ENCODE measurements around the gene ANXA2.

The ANXA2 gene

DNA sequence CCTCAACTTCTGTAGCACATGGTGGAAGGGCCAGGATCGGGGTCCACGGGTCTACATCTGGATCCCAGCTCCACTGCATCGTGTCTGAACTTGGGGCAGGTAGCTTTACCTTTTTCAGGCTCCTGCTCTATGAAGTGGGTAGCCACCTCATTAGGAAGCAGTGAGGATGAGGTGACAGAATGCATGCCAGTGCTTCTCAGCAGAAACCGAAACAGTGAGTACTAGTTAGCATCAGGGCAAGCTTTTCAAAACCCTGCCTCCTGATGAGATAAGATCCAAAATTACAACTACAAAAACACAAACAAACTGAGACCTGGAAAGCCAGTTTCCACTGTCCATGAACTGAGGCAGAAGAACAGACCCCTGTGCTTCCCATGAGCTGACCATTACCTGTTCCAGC lies 77.4 kb downstream of the ANXA2 start:
- Histone ChIP-seq H2BK15ac (replicated peaks; ENCODE audit: low read depth) (no peak overlapping the region), H4K5ac (ENCODE audit: low read length) (no peak overlapping the region), H3K27ac (ENCODE audit: low read depth, low read length) (no peak overlapping the region), H3K18ac (ENCODE audit: low read length) (no peak overlapping the region), H2BK120ac (ENCODE audit: low read depth, low read length) (no peak overlapping the region), H3K23ac (ENCODE audit: low read length) (no peak overlapping the region), H2BK5ac (ENCODE audit: low read length) (no peak overlapping the region), H4K8ac (ENCODE audit: low read depth, low read length) (no peak overlapping the region), H3K56ac (ENCODE audit: low read length) (no peak overlapping the region), H3K27me3 (ENCODE audit: insufficient read depth, low read length, poor library complexity) (no peaks in the 10 kb centered on the region), H3K4me3 (ENCODE audit: low read length) (no peak overlapping the region), H3K36me3 (ENCODE audit: control insufficient read depth, insufficient read depth, low read length) (no peaks in the 10 kb centered on the region), H2AK5ac (ENCODE audit: low read length) (no peak overlapping the region), H3K4me1 (ENCODE audit: control insufficient read depth, low read depth, low read length) (no peaks in the 10 kb centered on the region), H3K4me2 (ENCODE audit: low read length) (no peak overlapping the region), H3K79me1 (ENCODE audit: low read length) (no peaks in the 10 kb centered on the region), H3K9ac (ENCODE audit: low read length) (no peak overlapping the region), H3K4ac (ENCODE audit: low read depth, low read length) (no peak overlapping the region), H3K79me2 (ENCODE audit: control insufficient read depth, insufficient read depth, low read length) (no peaks in the 10 kb centered on the region)
- no peak for DNase-seq
- WGBS (ENCODE audit: extremely low coverage, insufficient coverage, low lambda C conversion rate) = no CpG with 5 or more reads among the region's 4 CpGs

DNA sequence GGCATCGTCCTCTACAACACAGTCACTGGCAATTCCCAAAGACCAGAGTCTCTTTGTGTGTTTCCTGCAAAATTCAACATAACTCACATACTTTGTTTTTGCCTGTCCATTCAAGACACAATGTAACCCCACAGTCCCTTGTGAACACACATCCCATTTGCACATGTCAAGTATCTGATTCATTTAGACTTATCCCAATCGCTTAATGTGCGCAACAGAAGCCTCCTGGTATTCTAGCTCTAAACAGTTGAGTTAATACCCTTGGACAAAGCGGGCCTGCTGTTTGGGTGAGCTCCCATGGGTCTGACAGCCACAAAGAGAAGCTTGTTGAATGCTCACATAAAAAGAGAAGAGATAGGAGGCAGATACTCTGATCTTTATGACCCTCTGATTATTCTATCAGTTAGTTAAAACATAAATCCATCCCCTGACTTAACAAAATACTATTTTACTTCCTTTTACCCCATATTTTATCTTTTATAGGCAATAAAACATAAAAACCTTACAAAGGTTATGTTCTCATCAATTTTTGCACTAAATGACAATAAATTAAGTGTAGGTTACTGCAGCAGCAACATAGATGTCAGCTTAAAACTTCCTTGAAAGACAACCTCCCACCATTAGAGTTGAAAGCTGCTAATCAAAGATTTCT lies 79.4 kb downstream of the ANXA2 start:
- Histone ChIP-seq H3K27ac (ENCODE audit: low read depth, low read length) (no peak overlapping the region), H3K56ac (ENCODE audit: low read length) (no peak overlapping the region), H3K4me2 (ENCODE audit: low read length) (no peak overlapping the region), H3K23ac (ENCODE audit: low read length) (no peak overlapping the region), H2AK5ac (ENCODE audit: low read length) (no peak overlapping the region), H3K27me3 (ENCODE audit: insufficient read depth, low read length, poor library complexity) (no peaks in the 10 kb centered on the region), H2BK5ac (ENCODE audit: low read length) (no peak overlapping the region), H3K36me3 (ENCODE audit: control insufficient read depth, insufficient read depth, low read length) (no peaks in the 10 kb centered on the region), H3K4me3 (ENCODE audit: low read length) (no peak overlapping the region), H3K79me2 (ENCODE audit: control insufficient read depth, insufficient read depth, low read length) (no peaks in the 10 kb centered on the region), H3K4me1 (ENCODE audit: control insufficient read depth, low read depth, low read length) (no peaks in the 10 kb centered on the region), H3K4ac (ENCODE audit: low read depth, low read length) (no peak overlapping the region), H2BK120ac (ENCODE audit: low read depth, low read length) (no peak overlapping the region), H4K8ac (ENCODE audit: low read depth, low read length) (no peak overlapping the region), H4K5ac (ENCODE audit: low read length) (no peak overlapping the region), H3K79me1 (ENCODE audit: low read length) (no peaks in the 10 kb centered on the region), H2BK15ac (replicated peaks; ENCODE audit: low read depth) (no peak overlapping the region), H3K18ac (ENCODE audit: low read length) (no peak overlapping the region), H3K9ac (ENCODE audit: low read length) (no peak overlapping the region)
- no CpG with 5 or more reads among the region's 4 CpGs for WGBS (ENCODE audit: extremely low coverage, insufficient coverage, low lambda C conversion rate)
- DNase-seq = no peak

DNA sequence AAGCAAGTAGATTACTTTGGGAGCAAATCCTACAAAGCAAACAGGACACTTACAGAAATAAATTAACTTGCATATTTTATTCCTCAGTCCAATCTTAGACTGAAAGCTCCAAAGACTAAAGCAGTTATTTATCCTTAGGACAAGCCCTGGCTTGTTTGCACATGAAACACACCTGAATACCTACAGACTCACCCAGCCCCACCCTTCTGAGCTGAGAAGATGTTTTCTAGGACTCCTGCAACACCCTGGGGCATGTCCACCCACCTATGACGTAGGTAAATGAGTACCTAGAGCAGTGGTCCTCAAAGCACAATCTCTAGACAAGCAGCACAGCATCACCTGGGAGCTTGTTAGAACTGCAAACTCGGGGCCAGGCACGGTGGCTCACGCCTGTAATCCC lies 80.8 kb downstream of the ANXA2 start:
- no peak overlapping the region for H3K27ac ChIP-seq (ENCODE audit: low read depth, low read length)
- H4K5ac ChIP-seq (ENCODE audit: low read length) = no peak overlapping the region
- DNase-seq = no peak

DNA sequence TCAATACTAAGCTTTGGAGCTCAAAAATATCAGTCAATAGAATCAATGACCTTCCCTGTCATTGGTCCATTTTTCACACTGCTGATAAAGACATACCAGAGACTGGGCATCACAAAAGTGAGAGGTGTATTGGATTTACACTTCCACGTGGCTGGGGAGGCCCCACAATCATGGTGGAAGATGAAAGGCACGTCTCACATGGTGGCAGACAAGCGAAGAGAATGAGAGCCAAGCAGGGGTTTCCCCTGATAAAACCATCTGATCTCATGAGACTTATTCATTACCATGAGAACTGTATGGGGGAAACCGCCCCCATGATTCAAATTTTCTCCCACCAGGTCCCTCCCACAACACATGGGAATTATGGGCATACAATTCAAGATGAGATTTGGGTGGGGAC lies 81.9 kb downstream of the ANXA2 start:
- Histone ChIP-seq H3K36me3 (ENCODE audit: control insufficient read depth, insufficient read depth, low read length) (no peaks in the 10 kb centered on the region), H3K18ac (ENCODE audit: low read length) (no peak overlapping the region), H3K79me1 (ENCODE audit: low read length) (no peaks in the 10 kb centered on the region), H3K27ac (ENCODE audit: low read depth, low read length) (no peak overlapping the region), H3K4me2 (ENCODE audit: low read length) (no peak overlapping the region), H2AK5ac (ENCODE audit: low read length) (no peak overlapping the region), H3K79me2 (ENCODE audit: control insufficient read depth, insufficient read depth, low read length) (no peaks in the 10 kb centered on the region), H3K4me3 (ENCODE audit: low read length) (no peak overlapping the region), H4K5ac (ENCODE audit: low read length) (no peak overlapping the region), H2BK5ac (ENCODE audit: low read length) (no peak overlapping the region), H3K56ac (ENCODE audit: low read length) (no peak overlapping the region), H3K27me3 (ENCODE audit: insufficient read depth, low read length, poor library complexity) (no peaks in the 10 kb centered on the region), H3K23ac (ENCODE audit: low read length) (no peak overlapping the region), H4K8ac (ENCODE audit: low read depth, low read length) (no peak overlapping the region), H3K4ac (ENCODE audit: low read depth, low read length) (no peak overlapping the region), H2BK120ac (ENCODE audit: low read depth, low read length) (no peak overlapping the region), H3K9ac (ENCODE audit: low read length) (no peak overlapping the region), H3K4me1 (ENCODE audit: control insufficient read depth, low read depth, low read length) (no peaks in the 10 kb centered on the region), H2BK15ac (replicated peaks; ENCODE audit: low read depth) (no peak overlapping the region)
- no peak for DNase-seq
- no CpG with 5 or more reads among the region's 4 CpGs for WGBS (ENCODE audit: extremely low coverage, insufficient coverage, low lambda C conversion rate)

More for the DNA sequence above, 80.8 kb downstream of the ANXA2 start:
- no peaks in the 10 kb centered on the region for H3K27me3 ChIP-seq (ENCODE audit: insufficient read depth, low read length, poor library complexity)
- no peak overlapping the region for H4K8ac ChIP-seq (ENCODE audit: low read depth, low read length)
- H2BK15ac ChIP-seq (replicated peaks; ENCODE audit: low read depth) = no peak overlapping the region
- no CpG with 5 or more reads among the region's 4 CpGs for WGBS (ENCODE audit: extremely low coverage, insufficient coverage, low lambda C conversion rate)
- no peak overlapping the region for H2BK5ac ChIP-seq (ENCODE audit: low read length)
- H2AK5ac ChIP-seq (ENCODE audit: low read length) = no peak overlapping the region
- no peak overlapping the region for H2BK120ac ChIP-seq (ENCODE audit: low read depth, low read length)
- H3K4me1 ChIP-seq (ENCODE audit: control insufficient read depth, low read depth, low read length) = no peaks in the 10 kb centered on the region
- no peak overlapping the region for H3K4ac ChIP-seq (ENCODE audit: low read depth, low read length)
- H3K4me3 ChIP-seq (ENCODE audit: low read length) = no peak overlapping the region
- no peak overlapping the region for H3K23ac ChIP-seq (ENCODE audit: low read length)
- H3K4me2 ChIP-seq (ENCODE audit: low read length) = no peak overlapping the region
- H3K18ac ChIP-seq (ENCODE audit: low read length) = no peak overlapping the region
- H3K79me2 ChIP-seq (ENCODE audit: control insufficient read depth, insufficient read depth, low read length) = no peaks in the 10 kb centered on the region
- no peak overlapping the region for H3K9ac ChIP-seq (ENCODE audit: low read length)
- H3K79me1 ChIP-seq (ENCODE audit: low read length) = no peaks in the 10 kb centered on the region
- H3K56ac ChIP-seq (ENCODE audit: low read length) = no peak overlapping the region
- H3K36me3 ChIP-seq (ENCODE audit: control insufficient read depth, insufficient read depth, low read length) = no peaks in the 10 kb centered on the region

DNA sequence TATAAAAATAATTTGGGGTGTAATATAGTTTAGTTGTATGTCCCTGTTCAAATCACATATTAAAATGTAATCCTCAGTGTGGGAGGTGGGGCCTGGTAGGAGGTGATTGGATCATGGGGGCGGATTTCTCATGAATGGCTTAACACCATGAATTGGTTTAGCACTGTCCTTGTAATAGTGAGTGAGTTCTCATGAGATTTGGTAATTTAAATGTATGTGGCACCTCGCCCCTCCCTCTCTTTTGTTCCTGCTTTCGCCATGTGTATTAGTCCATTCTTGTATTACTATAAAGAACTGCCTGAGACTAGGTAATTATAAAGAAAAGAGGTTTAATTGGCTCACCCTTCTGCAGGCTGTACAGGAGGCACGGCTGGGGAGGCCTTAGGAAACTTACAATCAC lies 83.9 kb downstream of the ANXA2 start:
- no CpG with 5 or more reads among the region's 4 CpGs for WGBS (ENCODE audit: extremely low coverage, insufficient coverage, low lambda C conversion rate)
- DNase-seq = no peak
- H3K9ac ChIP-seq (ENCODE audit: low read length) = no peak overlapping the region

DNA sequence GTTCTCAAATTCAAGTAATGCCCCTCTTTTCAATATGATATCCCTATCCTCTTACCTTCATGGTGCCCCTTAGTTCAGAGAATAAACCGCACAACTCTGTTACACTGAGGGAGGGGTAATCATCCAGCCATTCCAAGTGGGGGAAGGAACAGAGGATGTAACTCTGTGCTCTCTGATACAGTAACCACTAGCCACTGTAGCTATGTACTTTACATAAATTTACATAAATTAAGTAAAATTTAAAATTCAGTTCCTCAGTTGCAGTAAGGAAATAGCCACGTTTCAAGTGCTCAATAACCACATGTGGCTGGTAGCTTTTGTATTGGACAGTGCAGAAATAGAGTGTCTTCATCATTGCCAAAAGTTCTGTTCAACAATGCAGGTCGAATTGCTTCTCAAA lies 90.8 kb downstream of the ANXA2 start:
- Histone ChIP-seq H3K36me3 (ENCODE audit: control insufficient read depth, insufficient read depth, low read length) (no peaks in the 10 kb centered on the region), H4K8ac (ENCODE audit: low read depth, low read length) (no peak overlapping the region), H2BK120ac (ENCODE audit: low read depth, low read length) (no peak overlapping the region), H3K56ac (ENCODE audit: low read length) (no peak overlapping the region), H3K27me3 (ENCODE audit: insufficient read depth, low read length, poor library complexity) (no peaks in the 10 kb centered on the region), H2BK5ac (ENCODE audit: low read length) (no peak overlapping the region), H3K4ac (ENCODE audit: low read depth, low read length) (no peak overlapping the region), H3K4me1 (ENCODE audit: control insufficient read depth, low read depth, low read length) (no peaks in the 10 kb centered on the region), H3K79me2 (ENCODE audit: control insufficient read depth, insufficient read depth, low read length) (no peaks in the 10 kb centered on the region), H2AK5ac (ENCODE audit: low read length) (no peak overlapping the region), H3K9ac (ENCODE audit: low read length) (no peak overlapping the region), H3K4me2 (ENCODE audit: low read length) (no peak overlapping the region), H4K5ac (ENCODE audit: low read length) (no peak overlapping the region), H2BK15ac (replicated peaks; ENCODE audit: low read depth) (no peak overlapping the region), H3K18ac (ENCODE audit: low read length) (no peak overlapping the region), H3K79me1 (ENCODE audit: low read length) (no peaks in the 10 kb centered on the region), H3K4me3 (ENCODE audit: low read length) (no peak overlapping the region), H3K23ac (ENCODE audit: low read length) (no peak overlapping the region), H3K27ac (ENCODE audit: low read depth, low read length) (no peak overlapping the region)
- DNase-seq = no peak
- WGBS (ENCODE audit: extremely low coverage, insufficient coverage, low lambda C conversion rate) = no CpG with 5 or more reads among the region's 3 CpGs

More for the DNA sequence above, 83.9 kb downstream of the ANXA2 start:
- H3K23ac ChIP-seq (ENCODE audit: low read length) = no peak overlapping the region
- H3K4me2 ChIP-seq (ENCODE audit: low read length) = no peak overlapping the region
- no peak overlapping the region for H2BK15ac ChIP-seq (replicated peaks; ENCODE audit: low read depth)
- no peaks in the 10 kb centered on the region for H3K36me3 ChIP-seq (ENCODE audit: control insufficient read depth, insufficient read depth, low read length)
- no peak overlapping the region for H3K56ac ChIP-seq (ENCODE audit: low read length)
- H3K79me1 ChIP-seq (ENCODE audit: low read length) = no peaks in the 10 kb centered on the region
- H3K18ac ChIP-seq (ENCODE audit: low read length) = no peak overlapping the region
- H3K27me3 ChIP-seq (ENCODE audit: insufficient read depth, low read length, poor library complexity) = no peaks in the 10 kb centered on the region
- H2BK5ac ChIP-seq (ENCODE audit: low read length) = no peak overlapping the region
- no peaks in the 10 kb centered on the region for H3K4me1 ChIP-seq (ENCODE audit: control insufficient read depth, low read depth, low read length)
- no peak overlapping the region for H3K4ac ChIP-seq (ENCODE audit: low read depth, low read length)
- no peak overlapping the region for H3K27ac ChIP-seq (ENCODE audit: low read depth, low read length)
- H3K79me2 ChIP-seq (ENCODE audit: control insufficient read depth, insufficient read depth, low read length) = no peaks in the 10 kb centered on the region
- H2AK5ac ChIP-seq (ENCODE audit: low read length) = no peak overlapping the region
- no peak overlapping the region for H4K8ac ChIP-seq (ENCODE audit: low read depth, low read length)
- H2BK120ac ChIP-seq (ENCODE audit: low read depth, low read length) = no peak overlapping the region
- H3K4me3 ChIP-seq (ENCODE audit: low read length) = no peak overlapping the region
- no peak overlapping the region for H4K5ac ChIP-seq (ENCODE audit: low read length)

Measured in mesendoderm (in vitro differentiated cells).